RWPE2 (cell line): Measurements from ENCODE around the gene ATG16L1.

Experiments used
- ATAC-seq: fragments of 200-7000 bp; cut with Tn5 transposase; 3 replicates; pipeline ENCODE4 v1.9.1; 2021; ENCODE audit warnings: low read depth
- DNase-seq: peaks from one replicate; pipeline ENCODE4 v3.0.0-alpha.2; 2020; ENCODE audit warnings: low spot score
- H3K27ac ChIP-seq: fragments of 450-650 bp; 2 replicates; pipeline ENCODE4 v1.5.1; 2017; ENCODE audit warnings: mild to moderate bottlenecking; ENCODE audit not compliant: poor library complexity, severe bottlenecking
- H3K27me3 ChIP-seq: fragments of 250-450 bp; sonication (Bioruptor Pico); 2 replicates; pipeline ENCODE4 v1.5.1; 2021; ENCODE audit warnings: mild to moderate bottlenecking, moderate library complexity; ENCODE audit not compliant: insufficient read depth, poor library complexity, severe bottlenecking
- H3K36me3 ChIP-seq: fragments of 250-450 bp; sonication (Bioruptor Pico); 2 replicates; pipeline ENCODE4 v1.5.1; 2020; ENCODE audit warnings: low read depth, mild to moderate bottlenecking, moderate library complexity
- H3K4me1 ChIP-seq: fragments of 250-450 bp; sonication (Bioruptor Pico); 2 replicates; pipeline ENCODE4 v1.5.1; 2021; ENCODE audit warnings: mild to moderate bottlenecking, moderate library complexity; ENCODE audit not compliant: insufficient read depth, poor library complexity, severe bottlenecking
- H3K4me3 ChIP-seq: fragments of 250-450 bp; sonication (Bioruptor Pico); 2 replicates; pipeline ENCODE4 v1.5.1; 2021; ENCODE audit warnings: mild to moderate bottlenecking, moderate library complexity; ENCODE audit not compliant: severe bottlenecking
- H3K9me3 ChIP-seq: fragments of 250-450 bp; sonication (Bioruptor Pico); 2 replicates; pipeline ENCODE4 v1.5.1; 2021; ENCODE audit warnings: mild to moderate bottlenecking, moderate library complexity; ENCODE audit not compliant: severe bottlenecking
- TF ChIP-seq, protein P1 (sequence below): fragments of 450-650 bp; IDR thresholded peaks from one replicate; pipeline ENCODE4 v1.5.1; 2017; ENCODE audit warnings: mild to moderate bottlenecking, moderate library complexity; ENCODE audit not compliant: poor library complexity, severe bottlenecking

Gene ATG16L1

DNA sequence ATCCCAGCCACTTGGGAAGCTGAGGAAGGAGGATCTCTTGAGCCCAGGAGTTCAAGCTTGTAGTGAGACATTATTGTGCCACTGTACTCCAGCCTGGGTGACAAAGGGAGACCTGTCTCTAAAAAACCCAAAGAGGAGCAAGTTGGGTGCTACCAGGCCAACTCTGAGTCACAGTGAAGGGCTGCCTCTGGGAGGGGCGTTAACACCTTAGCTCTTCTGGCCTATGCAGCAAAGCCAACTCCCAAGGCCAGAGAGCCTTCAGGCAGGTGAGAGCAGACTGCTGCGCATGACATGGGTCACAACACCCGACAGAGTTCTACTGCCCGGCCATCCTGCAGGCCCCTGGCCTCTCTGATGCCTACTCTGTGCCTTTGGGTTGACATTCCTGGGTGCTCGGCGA is 32.6 kb upstream of the ATG16L1 start:
- no peaks in the 10 kb centered on the region for H3K4me1 ChIP-seq
- TF ChIP-seq, protein P1, sequence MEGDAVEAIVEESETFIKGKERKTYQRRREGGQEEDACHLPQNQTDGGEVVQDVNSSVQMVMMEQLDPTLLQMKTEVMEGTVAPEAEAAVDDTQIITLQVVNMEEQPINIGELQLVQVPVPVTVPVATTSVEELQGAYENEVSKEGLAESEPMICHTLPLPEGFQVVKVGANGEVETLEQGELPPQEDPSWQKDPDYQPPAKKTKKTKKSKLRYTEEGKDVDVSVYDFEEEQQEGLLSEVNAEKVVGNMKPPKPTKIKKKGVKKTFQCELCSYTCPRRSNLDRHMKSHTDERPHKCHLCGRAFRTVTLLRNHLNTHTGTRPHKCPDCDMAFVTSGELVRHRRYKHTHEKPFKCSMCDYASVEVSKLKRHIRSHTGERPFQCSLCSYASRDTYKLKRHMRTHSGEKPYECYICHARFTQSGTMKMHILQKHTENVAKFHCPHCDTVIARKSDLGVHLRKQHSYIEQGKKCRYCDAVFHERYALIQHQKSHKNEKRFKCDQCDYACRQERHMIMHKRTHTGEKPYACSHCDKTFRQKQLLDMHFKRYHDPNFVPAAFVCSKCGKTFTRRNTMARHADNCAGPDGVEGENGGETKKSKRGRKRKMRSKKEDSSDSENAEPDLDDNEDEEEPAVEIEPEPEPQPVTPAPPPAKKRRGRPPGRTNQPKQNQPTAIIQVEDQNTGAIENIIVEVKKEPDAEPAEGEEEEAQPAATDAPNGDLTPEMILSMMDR, result no peak
- no peak overlapping the region for H3K4me3 ChIP-seq
- DNase-seq (no peak), ATAC-seq (no peak)
- no peaks in the 10 kb centered on the region for H3K9me3 ChIP-seq
- H3K27me3 ChIP-seq, result no peaks in the 10 kb centered on the region
- H3K36me3 ChIP-seq, result no peaks in the 10 kb centered on the region
- no peak overlapping the region for H3K27ac ChIP-seq

DNA sequence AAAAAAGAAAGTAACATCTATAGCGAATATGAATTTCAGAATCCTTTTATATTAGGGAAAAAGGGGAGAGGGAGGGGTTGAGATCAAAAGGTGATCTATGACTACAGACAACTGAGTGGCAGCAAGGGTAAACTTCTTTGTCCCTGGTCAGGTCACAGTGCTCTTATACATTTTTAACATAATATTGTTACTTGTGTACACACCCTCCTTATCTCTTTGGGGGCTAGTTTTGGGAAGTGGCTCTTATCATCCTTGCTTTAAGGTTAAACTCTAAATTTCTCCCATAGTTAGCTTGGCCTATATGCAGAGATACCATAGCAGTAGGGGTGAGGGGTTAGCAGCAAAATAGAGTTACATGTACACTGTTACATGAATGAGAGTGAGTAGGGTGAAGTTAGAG is 31.6 kb upstream of the ATG16L1 start:
- DNase-seq (no peak), ATAC-seq (no peak)
- Histone ChIP-seq H3K27ac (no peak overlapping the region), H3K4me3 (no peak overlapping the region), H3K4me1 (no peaks in the 10 kb centered on the region), H3K9me3 (no peaks in the 10 kb centered on the region), H3K27me3 (no peaks in the 10 kb centered on the region), H3K36me3 (no peaks in the 10 kb centered on the region)
- TF ChIP-seq, protein P1, result no peak

DNA sequence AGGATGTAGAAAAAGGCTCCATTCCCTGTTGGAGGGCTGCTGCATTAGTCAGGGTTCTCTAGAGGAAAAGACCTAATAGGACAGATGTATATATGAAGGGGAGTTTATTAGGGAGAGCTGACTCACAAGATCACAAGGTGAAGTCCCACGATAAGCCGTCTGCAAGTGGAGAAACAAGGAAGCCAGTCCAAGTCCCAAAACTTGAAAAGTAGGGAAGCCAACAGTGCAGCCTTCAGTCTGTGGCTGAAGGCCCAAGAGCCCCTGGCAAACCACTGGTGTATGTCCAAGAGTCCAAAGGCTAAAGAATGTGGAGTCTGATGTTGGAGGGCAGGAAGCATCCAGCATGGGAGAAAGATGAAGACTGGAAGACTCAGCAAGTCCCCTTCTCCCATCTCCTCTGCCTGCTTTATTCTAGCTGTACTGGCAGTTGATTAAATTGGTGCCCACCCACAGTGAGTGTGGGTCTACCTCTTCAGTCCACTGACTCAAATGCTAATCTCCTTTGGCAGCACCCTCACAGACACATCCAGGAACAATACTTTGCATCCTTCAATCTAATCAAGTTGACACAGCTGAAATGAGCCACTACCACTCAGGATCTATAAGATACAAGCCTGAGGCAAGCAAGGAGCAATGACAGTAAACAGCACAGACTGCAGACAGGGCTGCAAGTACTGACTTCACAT is 30.0 kb upstream of the ATG16L1 start:
- no peak for DNase-seq
- Histone ChIP-seq H3K4me3 (no peak overlapping the region), H3K9me3 (no peaks in the 10 kb centered on the region), H3K4me1 (no peaks in the 10 kb centered on the region), H3K36me3 (no peaks in the 10 kb centered on the region), H3K27ac (no peak overlapping the region), H3K27me3 (no peaks in the 10 kb centered on the region)
- TF ChIP-seq, protein P1, result no peak
- no peak for ATAC-seq

DNA sequence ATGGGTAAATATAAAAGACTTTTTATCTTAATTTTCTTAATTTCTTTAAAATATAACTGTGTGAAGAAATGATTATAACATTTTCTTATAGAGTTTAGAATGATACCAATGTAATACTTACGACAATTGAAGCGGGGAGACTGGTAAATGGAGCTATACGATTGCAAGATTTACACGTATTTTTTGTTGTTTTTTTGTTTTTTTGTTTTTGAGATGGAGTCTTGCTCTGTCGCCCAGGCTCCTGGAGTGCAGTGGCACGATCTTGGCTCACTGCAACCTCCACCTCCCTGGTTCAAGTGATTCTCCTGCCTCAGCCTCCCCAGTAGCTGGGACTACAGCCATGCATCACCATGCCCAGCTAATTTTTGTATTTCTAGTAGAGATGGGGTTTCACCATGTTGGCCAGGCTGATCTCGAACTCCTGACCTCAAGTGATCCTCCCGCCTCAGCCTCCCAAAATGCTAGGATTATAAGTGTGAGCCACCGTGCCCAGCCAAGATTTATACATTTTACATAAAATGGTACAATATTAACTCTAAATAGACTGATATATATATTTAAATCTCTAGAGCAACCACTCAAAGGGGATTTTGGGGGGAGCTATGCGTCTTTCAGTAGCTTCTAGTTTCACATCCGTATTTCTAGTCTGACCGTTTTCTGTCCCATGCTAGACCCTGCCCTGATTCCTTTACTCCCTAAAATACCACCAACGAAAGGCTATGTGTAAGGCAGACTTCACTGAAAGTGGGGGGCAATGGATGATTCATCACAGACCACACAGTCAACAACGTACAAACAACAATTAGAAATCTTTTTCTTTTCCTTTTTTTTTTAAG is 28.2 kb upstream of the ATG16L1 start:
- no peaks in the 10 kb centered on the region for H3K27me3 ChIP-seq
- H3K4me1 ChIP-seq, result no peaks in the 10 kb centered on the region
- no peak overlapping the region for H3K27ac ChIP-seq
- no peak for DNase-seq
- H3K4me3 ChIP-seq, result no peak overlapping the region
- TF ChIP-seq, protein P1, result no peak
- no peaks in the 10 kb centered on the region for H3K36me3 ChIP-seq
- H3K9me3 ChIP-seq, result no peaks in the 10 kb centered on the region
- ATAC-seq, result no peak
